H9 (cell line): ENCODE measurements around the gene DDX46. TPM values are rescaled to one million over a fixed set of nuclear protein-coding genes. Genes with fewer than 3 reads are reported as not detected.

ENCODE experiments used
- DNase-seq: peaks from one replicate; pipeline ENCODE4 v3.0.0-alpha.2; 2017
- H2AFZ ChIP-seq: one replicate; pipeline ENCODE4 v1.6.1; 2013; ENCODE audit warnings: mild to moderate bottlenecking, low read length, control low read depth, moderate library complexity
- H2AK5ac ChIP-seq: 2 replicates; pipeline ENCODE4 v1.6.1; 2013; ENCODE audit warnings: low read length, control low read depth, mixed read lengths; ENCODE audit not compliant: insufficient read length
- H2BK120ac ChIP-seq: one replicate; pipeline ENCODE4 v1.6.1; 2013; ENCODE audit warnings: low read depth, mild to moderate bottlenecking, low read length, control low read depth, inconsistent platforms; ENCODE audit not compliant: poor library complexity, severe bottlenecking
- H2BK12ac ChIP-seq: 2 replicates; pipeline ENCODE4 v1.6.1; 2013; ENCODE audit warnings: low read length, control low read depth, mixed read lengths, low read depth; ENCODE audit not compliant: insufficient read length
- H2BK15ac ChIP-seq: 2 replicates; pipeline ENCODE4 v1.6.1; 2013; ENCODE audit warnings: low read depth, low read length, control low read depth
- H2BK20ac ChIP-seq: one replicate; pipeline ENCODE4 v1.6.1; 2013; ENCODE audit warnings: low read depth, mild to moderate bottlenecking, low read length, control low read depth, inconsistent platforms; ENCODE audit not compliant: poor library complexity, severe bottlenecking
- H2BK5ac ChIP-seq: 2 replicates; pipeline ENCODE4 v1.6.1; 2013; ENCODE audit warnings: low read length, control low read depth, mixed read lengths; ENCODE audit not compliant: insufficient read length
- H3K14ac ChIP-seq: 2 replicates; pipeline ENCODE4 v1.6.1; 2013; ENCODE audit warnings: low read length, control low read depth; ENCODE audit not compliant: insufficient read depth
- H3K18ac ChIP-seq: 2 replicates; pipeline ENCODE4 v1.6.1; 2013; ENCODE audit warnings: low read depth, mild to moderate bottlenecking, mixed read lengths, low read length, control low read depth; ENCODE audit not compliant: insufficient read length
- H3K23ac ChIP-seq: 2 replicates; pipeline ENCODE4 v1.6.1; 2013; ENCODE audit warnings: low read length, control low read depth, mixed read lengths, low read depth; ENCODE audit not compliant: insufficient read length
- H3K23me2 ChIP-seq: 2 replicates; pipeline ENCODE4 v1.6.1; 2013; ENCODE audit warnings: low read depth, mild to moderate bottlenecking, mixed read lengths, low read length, control low read depth; ENCODE audit not compliant: insufficient read length, poor library complexity, severe bottlenecking
- H3K27ac ChIP-seq: 2 replicates; pipeline ENCODE4 v1.5.1; 2013; ENCODE audit warnings: low read length, control low read depth, mixed read lengths, low read depth; ENCODE audit not compliant: insufficient read length
- H3K27me3 ChIP-seq: 2 replicates; pipeline ENCODE4 v1.6.1; 2013; ENCODE audit warnings: low read length, control low read depth, inconsistent platforms; ENCODE audit not compliant: insufficient read depth
- H3K4ac ChIP-seq: 2 replicates; pipeline ENCODE4 v1.6.1; 2013; ENCODE audit warnings: low read depth, mild to moderate bottlenecking, control low read depth, inconsistent platforms, low read length, moderate library complexity
- H3K4me1 ChIP-seq: 2 replicates; pipeline ENCODE4 v1.6.1; 2013; ENCODE audit warnings: low read length, control low read depth, inconsistent platforms; ENCODE audit not compliant: insufficient read depth
- H3K4me2 ChIP-seq: 2 replicates; pipeline ENCODE4 v1.6.1; 2013; ENCODE audit warnings: low read length, control low read depth, mixed read lengths; ENCODE audit not compliant: insufficient read length, insufficient read depth
- H3K56ac ChIP-seq: 2 replicates; pipeline ENCODE4 v1.6.1; 2013; ENCODE audit warnings: low read depth, mild to moderate bottlenecking, mixed read lengths, low read length, control low read depth; ENCODE audit not compliant: insufficient read length
- H3K79me1 ChIP-seq: 2 replicates; pipeline ENCODE4 v1.6.1; 2013; ENCODE audit warnings: low read depth, mild to moderate bottlenecking, moderate library complexity, low read length, control low read depth, inconsistent platforms; ENCODE audit not compliant: insufficient read depth, poor library complexity, severe bottlenecking
- H3K79me2 ChIP-seq: 2 replicates; pipeline ENCODE4 v1.6.1; 2013; ENCODE audit warnings: low read length, control low read depth, inconsistent platforms; ENCODE audit not compliant: insufficient read depth
- H3K9ac ChIP-seq: 2 replicates; pipeline ENCODE4 v1.6.1; 2013; ENCODE audit warnings: low read length, control low read depth, mixed read lengths; ENCODE audit not compliant: insufficient read length; ENCODE audit errors: extremely low read depth
- H3K9me3 ChIP-seq: one replicate; pipeline ENCODE4 v1.6.1; 2013; ENCODE audit warnings: low read depth, low read length, inconsistent platforms; ENCODE audit not compliant: control insufficient read depth
- H3T11ph ChIP-seq: one replicate; pipeline ENCODE4 v1.6.1; 2013; ENCODE audit warnings: mild to moderate bottlenecking, low read length, control low read depth, inconsistent platforms
- H4K20me1 ChIP-seq: one replicate; pipeline ENCODE4 v1.6.1; 2013; ENCODE audit not compliant: control insufficient read depth, insufficient read length, insufficient read depth
- H4K5ac ChIP-seq: 2 replicates; pipeline ENCODE4 v1.6.1; 2013; ENCODE audit warnings: low read depth, mild to moderate bottlenecking, mixed read lengths, low read length, control low read depth; ENCODE audit not compliant: insufficient read length
- H4K8ac ChIP-seq: replicated peaks from 2 replicates; pipeline ENCODE4 v1.6.1; 2013; ENCODE audit warnings: low read length, control low read depth, mixed read lengths, low read depth; ENCODE audit not compliant: insufficient read length
- H4K91ac ChIP-seq: 2 replicates; pipeline ENCODE4 v1.6.1; 2013; ENCODE audit warnings: low read depth, mild to moderate bottlenecking, moderate library complexity, mixed read lengths, low read length, control low read depth; ENCODE audit not compliant: insufficient read length
- H3K27ac Mint-ChIP-seq, 3 experiments: 2 replicates in 2 of 3; 3 replicates in 1 of 3; pipeline ENCODE4 v1.8.0; 2020 to 2021; ENCODE audit warnings: mixed read lengths in 3 of 3, mild to moderate bottlenecking in 1 of 3, moderate library complexity in 1 of 3
- H3K27me3 Mint-ChIP-seq: 2 replicates; pipeline ENCODE4 v1.8.0; 2021; ENCODE audit warnings: low read depth, mild to moderate bottlenecking, moderate library complexity, mixed read lengths
- H3K36me3 Mint-ChIP-seq, 3 experiments: 2 replicates in 2 of 3; 3 replicates in 1 of 3; pipeline ENCODE4 v1.8.0; 2020 to 2021; ENCODE audit warnings: low read depth in 3 of 3, mixed read lengths in 3 of 3; ENCODE audit not compliant: insufficient read depth in 1 of 3
- H3K4me1 Mint-ChIP-seq, 2 experiments: 2 replicates each; pipeline ENCODE4 v1.8.0; 2020; ENCODE audit warnings: mixed read lengths in 2 of 2
- H3K4me3 Mint-ChIP-seq, 2 experiments: 2 replicates in 1 of 2; 3 replicates in 1 of 2; pipeline ENCODE4 v1.8.0; 2020 to 2021; ENCODE audit warnings: mild to moderate bottlenecking in 2 of 2, mixed read lengths in 2 of 2, moderate library complexity in 1 of 2
- H3K9me3 Mint-ChIP-seq, 2 experiments: 2 replicates in 1 of 2; 3 replicates in 1 of 2; pipeline ENCODE4 v1.8.0; 2020; ENCODE audit warnings: mild to moderate bottlenecking in 2 of 2, mixed read lengths in 2 of 2, moderate library complexity in 1 of 2
- WGBS: extraction: QIAGEN DNeasy Blood & Tissue Kit; methylation state at CpG from one replicate; pipeline ENCODE4 v1.1.7; 2013; ENCODE audit warnings: missing lambda C conversion rate, low lambda C conversion rate, mixed read lengths; ENCODE audit not compliant: insufficient read length; ENCODE audit errors: extremely low coverage; 5-methylcytosine and 5-hydroxymethylcytosine counted together
- total RNA-seq: library from RNA; stranded (reverse); gene quantifications from 2 replicates; pipeline ENCODE4 v1.2.1, GENCODE V29; 2021
- TF ChIP-seq, protein P1 (sequence below): fragments of 200-600 bp; sonication (generic); conservative IDR thresholded peaks from 3 replicates; pipeline ENCODE4 v1.8.0; 2021; ENCODE audit warnings: antibody characterized with exemption, mild to moderate bottlenecking

DDX46 gene
- total RNA-seq, 1 experiment from 2014 or later: 90.3 TPM

DNA sequence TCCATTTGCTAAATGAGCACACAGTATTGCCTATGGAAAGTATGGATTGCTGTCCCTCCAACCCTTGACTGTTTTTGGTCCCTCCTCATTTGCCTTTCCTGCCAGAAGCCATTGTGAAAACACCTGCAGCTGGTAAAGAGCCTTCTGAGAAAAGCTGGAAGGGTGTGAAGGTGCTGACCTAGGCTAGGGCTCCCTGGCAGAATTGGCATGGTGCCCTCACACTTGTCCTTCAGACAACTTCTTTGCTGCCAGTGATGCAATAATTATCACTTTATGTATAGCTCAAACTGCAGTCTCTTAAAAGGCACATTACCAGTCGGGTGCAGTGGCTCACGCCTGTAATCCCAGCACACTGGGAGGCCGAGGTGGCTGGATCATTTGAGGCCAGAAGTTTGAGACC, 119.8 kb downstream of the DDX46 start:
- Histone ChIP-seq H2BK20ac (no peak overlapping the region), H3K27me3 (no peaks in the 10 kb centered on the region), H3K79me2 (no peaks in the 10 kb centered on the region), H3K56ac (no peak overlapping the region), H3K9me3 (no peaks in the 10 kb centered on the region), H3K4me1 (no peaks in the 10 kb centered on the region), H4K8ac (no peak overlapping the region), H2BK5ac (no peak overlapping the region), H2AFZ (no peak overlapping the region), H3K79me1 (no peaks in the 10 kb centered on the region), H3K18ac (no peak overlapping the region), H2BK120ac (no peak overlapping the region), H2BK12ac (no peak overlapping the region), H3K9ac (no peak overlapping the region), H3K4me2 (no peak overlapping the region), H3K14ac (no peak overlapping the region), H4K91ac (no peak overlapping the region), H3K23me2 (peaks cover 6% of the 10 kb centered on the region), H3T11ph (no peak overlapping the region), H2BK15ac (no peak overlapping the region), H3K4ac (no peak overlapping the region), H3K23ac (no peak overlapping the region), H4K5ac (no peak overlapping the region), H4K20me1 (no peaks in the 10 kb centered on the region), H2AK5ac (no peak overlapping the region), H3K27ac (no peak overlapping the region)
- Mint-ChIP-seq H3K4me1 (peaks cover 20% of the 10 kb centered on the region in 2 experiments), H3K27me3 (no peaks in the 10 kb centered on the region), H3K9me3 (peaks cover 0 to 5% of the 10 kb centered on the region in 2 experiments; a peak in 4 of 5 replicates), H3K27ac (no peak overlapping the region), H3K4me3 (no peak overlapping the region), H3K36me3 (peaks cover 4 to 9% (median 5%) of the 10 kb centered on the region in 3 experiments; a peak in 5 of 7 replicates)
- TF ChIP-seq, protein P1, sequence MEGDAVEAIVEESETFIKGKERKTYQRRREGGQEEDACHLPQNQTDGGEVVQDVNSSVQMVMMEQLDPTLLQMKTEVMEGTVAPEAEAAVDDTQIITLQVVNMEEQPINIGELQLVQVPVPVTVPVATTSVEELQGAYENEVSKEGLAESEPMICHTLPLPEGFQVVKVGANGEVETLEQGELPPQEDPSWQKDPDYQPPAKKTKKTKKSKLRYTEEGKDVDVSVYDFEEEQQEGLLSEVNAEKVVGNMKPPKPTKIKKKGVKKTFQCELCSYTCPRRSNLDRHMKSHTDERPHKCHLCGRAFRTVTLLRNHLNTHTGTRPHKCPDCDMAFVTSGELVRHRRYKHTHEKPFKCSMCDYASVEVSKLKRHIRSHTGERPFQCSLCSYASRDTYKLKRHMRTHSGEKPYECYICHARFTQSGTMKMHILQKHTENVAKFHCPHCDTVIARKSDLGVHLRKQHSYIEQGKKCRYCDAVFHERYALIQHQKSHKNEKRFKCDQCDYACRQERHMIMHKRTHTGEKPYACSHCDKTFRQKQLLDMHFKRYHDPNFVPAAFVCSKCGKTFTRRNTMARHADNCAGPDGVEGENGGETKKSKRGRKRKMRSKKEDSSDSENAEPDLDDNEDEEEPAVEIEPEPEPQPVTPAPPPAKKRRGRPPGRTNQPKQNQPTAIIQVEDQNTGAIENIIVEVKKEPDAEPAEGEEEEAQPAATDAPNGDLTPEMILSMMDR: no peak
- DNase-seq: no peak
- WGBS: no CpG with 5 or more reads among the region's 3 CpGs
